Hematopoietic multipotent progenitor cell treated with erythropoietin and hydrocortisone succinate and interleukin-3 and kit ligand, for 6 days (in vitro differentiated cells): ENCODE results near the gene SULT1A2.
"Not testable (repeated sequence)": the region's sequence is repeated elsewhere in the genome, so short reads cannot be mapped to it uniquely, and the experiment has no call there.

ENCODE experiments used
- DNase-seq: peaks from one replicate; pipeline ENCODE4 v3.0.0-alpha.2; 2015

Gene SULT1A2

GRCh38 chr16:28554634-28555423 is 42.0 kb downstream of the SULT1A2 start:
- DNase-seq: peak; percentile 24

DNA sequence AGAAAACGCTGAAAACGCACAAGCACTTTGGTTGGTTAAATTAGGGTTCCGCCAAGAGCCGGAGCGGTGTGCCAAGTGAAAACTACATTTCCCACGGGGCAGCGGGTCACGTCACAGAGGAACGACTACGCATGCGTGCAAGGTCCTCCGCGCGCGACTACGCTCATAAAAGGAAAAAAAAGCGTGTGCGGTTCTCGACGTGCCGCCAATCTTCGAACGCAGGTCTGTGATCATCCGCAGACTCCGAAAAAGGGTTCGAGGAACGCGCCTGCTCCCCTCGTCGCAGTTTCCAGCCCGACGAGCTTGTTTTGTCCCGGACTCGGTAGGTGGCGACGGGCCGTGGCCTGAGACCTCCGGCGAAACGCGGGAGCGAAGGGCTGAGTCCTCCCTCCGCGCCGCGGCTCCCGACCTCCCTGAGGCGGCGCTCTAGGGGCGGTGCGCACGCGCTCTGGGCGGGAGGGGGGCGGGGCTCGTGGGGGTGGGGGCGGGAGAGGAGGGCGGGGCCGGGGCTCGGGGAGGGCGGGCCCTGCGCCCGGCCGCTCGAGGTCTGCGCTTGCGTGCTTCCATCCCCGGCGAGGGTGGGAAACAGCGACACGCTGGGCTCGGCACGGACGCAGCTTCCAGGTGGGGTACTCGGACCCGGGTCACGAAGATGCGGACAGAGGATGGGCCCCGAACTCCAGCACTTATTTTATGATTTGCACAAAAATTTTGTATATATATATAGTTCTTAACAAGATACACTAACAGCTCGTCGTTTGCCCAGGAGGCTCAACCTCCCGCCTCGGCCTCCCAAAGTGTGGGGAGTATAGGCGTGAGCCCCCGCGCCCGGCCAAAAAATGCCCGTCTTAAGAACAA is 42.8 kb downstream of the SULT1A2 start, which contains the start of gene SGF29:
TSS of gene SGF29 (plus strand) at position 145 of the 858 bp plus-strand sequence. CDS start 27,150 bp downstream, outside the sequence.
- peak; percentile 98 for DNase-seq

- DNase-seq: peak; percentile 80
These were observed 47.5 kb downstream of the SULT1A2 start for GRCh38 chr16:28549301-28549899.

GRCh38 chr16:28548306-28548802 is 48.5 kb downstream of the SULT1A2 start:
- DNase-seq: no peak

- no peak for DNase-seq
These were observed 50.2 kb downstream of the SULT1A2 start for GRCh38 chr16:28546626-28547025.

DNA sequence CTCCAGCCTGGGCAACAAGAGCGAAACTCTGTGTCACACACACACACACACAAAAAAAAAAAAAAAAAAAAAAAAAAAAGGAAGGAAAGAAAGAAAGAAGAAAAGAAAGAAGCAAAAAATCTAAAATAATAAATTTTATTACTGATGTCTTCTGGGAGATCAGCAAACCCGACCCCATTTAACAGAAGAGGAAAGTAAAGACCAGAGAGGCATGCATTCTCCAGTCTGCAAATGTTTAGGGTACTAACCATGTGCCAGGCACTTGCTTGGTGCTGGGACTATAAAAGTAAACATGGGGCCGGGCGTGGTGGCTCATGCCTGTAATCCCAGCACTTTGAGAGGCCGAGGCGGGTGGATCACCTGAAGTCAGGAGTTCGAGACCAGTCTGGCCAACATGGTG is 50.9 kb downstream of the SULT1A2 start:
- DNase-seq: not testable (repeated sequence)

DNA sequence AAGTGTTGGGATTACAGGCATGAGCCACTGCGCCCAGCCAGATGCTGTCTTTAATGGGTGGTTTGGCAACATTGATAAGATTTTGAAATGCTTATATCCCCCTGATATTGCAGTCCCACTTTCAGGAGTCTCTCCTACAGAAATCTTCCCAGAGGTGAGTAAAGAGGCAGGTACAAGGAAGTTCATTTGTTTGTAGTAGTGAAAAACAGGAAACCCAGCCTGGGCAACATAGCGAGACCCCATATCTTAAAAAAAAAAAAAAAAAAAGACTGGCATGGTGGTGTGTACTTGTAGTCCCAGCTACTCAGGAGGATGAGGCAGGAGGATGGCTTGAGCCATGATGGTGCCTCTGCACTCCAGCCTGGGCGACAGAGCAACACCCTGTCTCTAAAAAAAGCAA is 51.9 kb downstream of the SULT1A2 start:
- no peak for DNase-seq

GRCh38 chr16:28543072-28543471 is 53.8 kb downstream of the SULT1A2 start:
- DNase-seq: peak; percentile 69

DNA sequence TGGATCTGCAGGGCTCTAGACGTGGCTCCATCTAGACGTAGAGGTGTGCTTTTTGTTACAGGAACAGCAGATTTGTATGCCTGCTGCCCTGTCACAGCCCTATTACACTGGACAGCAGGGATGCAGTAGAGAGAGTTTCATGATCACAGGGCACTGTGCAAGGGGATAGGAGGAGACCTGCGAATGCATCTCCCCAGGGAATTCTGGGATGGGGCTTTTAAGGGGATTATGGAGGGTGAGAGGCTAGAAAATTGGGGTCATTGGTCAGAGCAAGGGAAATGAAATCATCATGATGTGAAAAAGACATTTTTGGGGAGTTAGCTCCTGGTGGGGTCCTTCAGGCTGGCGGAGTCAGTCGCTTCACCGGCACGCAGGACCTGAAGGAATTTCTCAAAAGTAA is 54.2 kb downstream of the SULT1A2 start:
- no peak for DNase-seq
